HG02759 (cell line): Measurements from ENCODE around the gene ARHGAP26.
A peak's percentile ranks its signal among the peaks of the same experiment; 100 is the strongest.

Source experiments
- ATAC-seq: cut with Tn5 transposase; IDR thresholded peaks from one replicate; pipeline ENCODE4 v1.9.1; 2021; ENCODE audit warnings: mild to moderate bottlenecking, moderate library complexity; ENCODE audit not compliant: unreplicated experiment

ARHGAP26 gene

GRCh38 chr5:143029293-143029692 is 259.1 kb downstream of the ARHGAP26 start:
- no peak for ATAC-seq

- no peak for ATAC-seq
Measured at GRCh38 chr5:143030349-143030748, 260.2 kb downstream of the ARHGAP26 start.

- no peak for ATAC-seq
Measured at GRCh38 chr5:143031781-143032580, 261.8 kb downstream of the ARHGAP26 start.

- no peak for ATAC-seq
Measured at GRCh38 chr5:143032581-143032836, 262.3 kb downstream of the ARHGAP26 start.

GRCh38 chr5:143033535-143034250 is 263.5 kb downstream of the ARHGAP26 start:
- no peak for ATAC-seq

- peak; percentile 39 for ATAC-seq
Measured at GRCh38 chr5:143036146-143036927, 266.2 kb downstream of the ARHGAP26 start.

GRCh38 chr5:143037071-143037470 is 266.9 kb downstream of the ARHGAP26 start:
- ATAC-seq = no peak

DNA sequence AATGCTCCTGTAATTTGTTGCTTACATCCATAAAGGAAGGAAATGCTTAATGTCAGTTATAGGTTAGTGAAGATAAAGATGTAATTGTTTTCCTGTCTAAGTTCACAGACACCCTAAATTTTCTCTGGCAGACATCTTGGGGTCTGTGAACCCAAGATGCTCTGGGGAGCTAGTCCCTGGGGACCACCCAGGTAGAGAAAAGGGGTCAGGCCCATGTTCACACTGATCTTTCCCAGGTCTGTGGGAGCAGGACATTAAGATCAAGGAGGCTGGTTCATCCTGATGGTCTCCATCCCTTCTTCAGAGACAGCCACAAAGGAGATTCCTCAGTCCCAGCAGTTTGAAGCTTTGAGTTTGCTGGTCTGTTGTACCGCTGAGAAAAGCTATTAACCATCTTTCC is 267.5 kb downstream of the ARHGAP26 start:
- no peak for ATAC-seq

- ATAC-seq = no peak
Measured at GRCh38 chr5:143040622-143041021, 270.4 kb downstream of the ARHGAP26 start.

DNA sequence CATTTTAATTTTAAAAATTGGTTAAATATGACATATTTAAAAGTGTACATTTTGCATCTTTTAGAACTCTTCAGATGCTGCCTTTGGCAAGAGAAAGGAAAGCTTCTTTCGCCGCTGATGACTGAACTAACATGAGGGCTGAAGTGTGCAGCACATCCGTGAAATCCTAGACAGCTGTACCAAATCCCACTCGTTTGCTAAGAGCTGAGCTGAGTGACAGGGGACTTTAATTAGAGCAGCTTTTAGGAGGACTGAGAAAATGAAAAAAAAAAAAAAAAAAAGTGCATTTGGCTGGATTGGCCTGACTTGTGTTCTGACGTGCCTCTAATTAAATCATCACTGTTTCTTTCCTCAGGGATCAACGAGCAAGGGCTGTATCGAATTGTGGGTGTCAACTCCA is 271.3 kb downstream of the ARHGAP26 start:
- ATAC-seq = no peak

DNA sequence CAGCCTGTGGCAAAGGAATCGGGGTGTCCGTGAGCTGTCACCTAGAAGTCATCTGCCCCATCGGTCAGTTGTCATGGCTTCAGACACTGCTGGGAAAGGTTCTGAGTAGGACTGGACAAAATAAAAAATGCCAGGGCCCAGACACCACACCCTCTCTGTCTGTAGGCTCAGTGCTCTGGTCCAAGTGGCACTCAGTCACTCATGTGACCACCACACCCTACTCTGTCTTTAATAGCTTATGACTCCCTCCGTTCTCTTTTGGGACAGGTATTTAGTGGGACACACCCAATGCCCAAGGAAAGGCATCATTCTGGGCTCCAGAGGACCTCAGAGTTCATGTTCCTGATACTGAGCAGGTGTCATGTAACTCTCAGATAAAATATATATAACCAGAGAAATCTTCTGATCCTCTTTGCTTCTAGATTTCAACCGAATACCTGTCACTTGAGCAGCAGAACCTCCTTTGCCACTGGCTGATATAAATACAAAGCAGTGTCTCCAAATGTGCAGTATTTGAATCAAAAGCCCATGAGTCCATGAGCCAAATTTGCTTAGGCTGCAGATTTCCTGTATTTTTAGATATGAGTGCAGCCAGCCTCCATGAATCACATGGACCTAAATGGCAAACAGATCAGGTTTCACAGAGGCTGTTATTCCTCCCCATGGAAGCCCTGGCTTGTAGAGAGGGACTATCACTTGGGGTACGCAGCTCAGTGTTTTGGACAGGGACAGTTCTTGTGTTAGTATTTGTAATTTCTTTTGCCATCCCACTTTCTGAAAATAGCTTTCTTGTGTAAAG is 272.0 kb downstream of the ARHGAP26 start:
- no peak for ATAC-seq

GRCh38 chr5:143044265-143044664 is 274.1 kb downstream of the ARHGAP26 start:
- ATAC-seq = no peak

DNA sequence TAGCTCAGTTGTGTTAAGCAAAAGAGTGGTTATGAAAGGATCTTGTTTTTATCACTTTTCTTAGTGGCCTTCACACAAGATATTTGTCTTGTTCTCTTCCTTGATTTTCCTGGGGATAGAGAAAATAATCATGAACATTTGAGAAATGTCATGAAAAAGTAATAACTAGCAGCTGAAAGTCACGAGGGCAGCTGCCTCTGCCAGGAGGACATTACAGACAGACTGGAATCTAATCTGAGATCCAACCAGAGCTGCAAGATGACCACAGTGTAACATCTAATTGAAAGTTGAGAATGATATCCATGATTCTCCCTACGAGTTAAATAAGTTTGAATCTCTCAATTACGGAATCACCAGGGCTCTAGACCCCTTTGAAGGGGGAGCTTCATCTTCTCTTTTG is 274.9 kb downstream of the ARHGAP26 start:
- no peak for ATAC-seq

DNA sequence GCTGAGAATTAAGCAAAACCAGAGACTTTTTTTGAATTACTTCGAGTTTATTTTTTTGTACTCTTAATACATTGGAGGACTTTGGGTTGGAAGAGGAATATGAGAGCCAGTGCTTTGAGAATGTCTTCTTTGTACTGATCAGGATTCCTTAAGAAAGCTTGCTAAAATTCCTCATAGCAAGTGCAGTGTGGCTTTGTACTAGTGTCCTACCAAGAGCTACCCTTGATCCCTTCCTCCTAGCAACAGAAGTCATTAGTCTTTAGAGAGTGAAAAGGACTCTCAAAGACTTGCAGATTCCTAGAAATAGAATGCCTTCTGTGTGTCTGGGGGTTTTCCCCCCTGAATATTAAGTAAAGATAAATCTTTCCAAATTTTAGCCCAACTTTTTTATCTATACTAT is 276.1 kb downstream of the ARHGAP26 start:
- no peak for ATAC-seq

DNA sequence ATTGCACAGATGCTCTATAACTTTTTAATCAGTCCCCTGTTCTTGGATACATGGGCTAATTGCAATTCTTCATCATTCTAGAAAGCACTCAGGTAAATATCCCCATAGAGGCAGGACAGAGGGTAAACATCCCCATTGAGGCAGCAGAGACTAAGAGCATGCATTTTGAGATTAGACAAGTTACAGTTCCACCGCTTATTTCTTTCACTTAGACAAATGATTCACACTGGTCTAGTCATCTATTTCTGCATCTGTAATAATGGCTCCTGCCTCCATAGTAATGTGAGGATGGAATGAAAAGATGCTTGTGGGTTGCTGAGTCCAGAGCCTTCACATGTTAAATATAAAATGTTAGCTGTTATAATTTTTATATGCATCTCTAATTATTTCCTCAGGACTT is 276.9 kb downstream of the ARHGAP26 start:
- ATAC-seq = no peak

- ATAC-seq = no peak
Measured at GRCh38 chr5:143050183-143050582, 280.0 kb downstream of the ARHGAP26 start.

GRCh38 chr5:143051244-143052058 is 281.3 kb downstream of the ARHGAP26 start:
- ATAC-seq = no peak

- ATAC-seq = no peak
Measured at GRCh38 chr5:143052967-143053682, 282.9 kb downstream of the ARHGAP26 start.

GRCh38 chr5:143053780-143054179 is 283.6 kb downstream of the ARHGAP26 start:
- no peak for ATAC-seq
